DMS 273 treated with DMSO at 0.1 percent for 48 hours (cell line): ENCODE data around the gene PAPLN.
"Not testable (repeated sequence)": the region's sequence is repeated elsewhere in the genome, so short reads cannot be mapped to it uniquely, and the experiment has no call there.

Experiments used
- DNase-seq: peaks from one replicate; lab custom pipeline; 2025; lab: John Stamatoyannopoulos, UW

The PAPLN gene

DNA sequence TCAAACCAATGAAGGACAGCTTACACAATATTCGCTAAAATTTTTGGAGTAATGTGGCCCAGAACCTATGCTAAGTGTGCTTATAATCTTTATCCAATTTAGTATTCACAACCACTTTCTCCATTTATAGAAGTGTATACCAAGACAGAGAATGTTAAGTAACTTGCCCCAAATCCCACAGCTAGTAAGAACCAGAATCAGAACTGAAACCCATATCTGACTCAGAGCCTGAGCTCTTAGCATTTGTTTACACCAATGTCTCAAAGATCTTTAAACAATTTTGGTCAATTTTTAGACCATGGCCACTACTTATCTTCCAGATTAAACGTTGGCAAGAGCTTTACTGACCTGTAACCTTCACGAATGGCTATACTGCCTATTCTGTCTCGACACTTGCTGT is 53.0 kb downstream of the PAPLN start:
- DNase-seq: no peak

DNA sequence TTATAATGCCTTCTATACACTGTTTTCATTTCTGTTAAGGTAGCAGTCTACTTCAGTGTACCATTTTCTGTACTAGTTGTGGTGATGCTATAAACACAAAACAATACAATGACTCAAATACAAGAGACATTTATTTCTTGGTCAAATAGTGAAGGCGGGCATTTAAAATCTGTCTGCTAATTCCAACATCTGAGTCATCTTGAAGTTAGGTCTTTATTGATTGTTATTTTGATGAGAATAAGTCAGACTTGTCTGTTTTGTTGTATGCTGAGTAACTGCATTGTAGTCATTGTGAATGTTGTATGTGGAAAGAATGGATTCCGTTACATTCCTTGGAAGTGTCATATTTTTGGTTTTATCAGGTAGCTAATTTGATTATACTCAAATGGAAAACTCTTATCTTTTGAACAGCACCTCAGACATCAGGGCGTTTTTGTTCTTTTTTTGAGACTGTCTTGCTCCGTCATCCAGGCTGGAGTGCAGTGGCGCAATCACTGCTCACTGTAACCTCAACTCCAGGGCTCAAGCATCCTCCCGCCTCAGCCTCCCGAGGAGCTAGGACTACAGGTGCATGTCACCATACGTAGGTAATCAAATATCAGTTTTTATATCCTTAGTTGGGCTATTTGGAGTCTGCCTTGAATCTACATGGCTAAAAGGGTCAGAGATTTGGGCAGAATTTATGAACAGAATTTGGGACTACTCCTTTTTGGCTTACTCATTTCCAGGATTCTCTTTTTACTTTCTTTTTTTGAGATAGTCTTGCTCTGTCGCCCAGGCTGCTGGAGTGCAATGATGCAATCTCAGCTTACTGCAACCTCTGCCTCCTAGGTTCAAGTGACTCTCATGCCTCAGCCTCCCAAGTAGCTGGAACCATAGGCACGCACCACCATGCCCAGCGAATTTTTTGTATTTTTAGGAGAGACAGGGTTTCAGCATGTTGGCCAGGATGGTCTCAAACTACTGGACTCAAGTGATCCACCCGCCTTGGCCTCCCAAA is 56.8 kb downstream of the PAPLN start:
- no peak for DNase-seq

DNA sequence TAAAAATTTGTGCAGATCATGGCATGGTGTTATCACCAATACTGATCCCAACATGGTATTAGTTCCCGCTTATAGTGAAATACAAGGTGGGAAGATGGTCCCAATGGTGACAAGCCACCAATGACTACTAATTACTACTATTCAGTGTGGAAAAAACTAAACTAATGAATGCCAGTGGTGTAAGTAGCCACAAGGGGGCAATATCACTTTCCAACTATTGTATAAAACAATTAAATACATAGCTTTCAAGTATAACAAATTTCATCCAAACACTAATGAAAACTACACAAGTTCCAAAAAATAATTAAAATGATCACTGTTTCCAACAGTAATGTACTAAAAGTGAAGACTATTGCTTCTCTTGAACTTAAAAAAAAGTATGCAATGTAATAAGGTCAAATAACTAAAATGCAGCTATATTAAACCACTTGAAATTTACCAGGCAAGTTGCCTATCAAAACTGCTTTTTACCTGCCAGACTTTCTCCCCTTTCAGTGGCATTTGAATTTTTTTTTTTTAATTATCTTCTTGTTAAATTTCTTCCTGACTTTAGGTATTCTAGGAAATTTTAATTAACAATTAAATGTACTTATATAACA is 58.0 kb downstream of the PAPLN start:
- DNase-seq: no peak

DNA sequence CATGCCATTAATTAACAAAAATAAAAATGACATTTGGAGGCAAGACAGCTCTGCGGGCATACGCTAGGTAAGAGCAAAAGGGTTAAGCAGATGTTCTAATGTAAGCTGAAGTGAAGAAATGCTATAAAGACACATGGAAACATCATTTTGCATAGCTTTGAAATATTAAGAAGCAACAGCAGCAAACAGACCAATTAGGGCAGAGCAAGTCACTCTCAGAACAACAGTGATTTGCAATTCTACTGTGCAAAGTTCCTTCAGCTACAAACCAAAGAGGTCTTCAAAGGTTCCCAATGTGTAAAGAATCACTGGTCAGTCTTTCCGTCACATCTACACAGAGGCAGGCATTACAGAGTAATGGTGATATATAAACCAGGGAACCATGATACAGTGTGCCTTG is 68.2 kb downstream of the PAPLN start:
- DNase-seq: no peak

DNA sequence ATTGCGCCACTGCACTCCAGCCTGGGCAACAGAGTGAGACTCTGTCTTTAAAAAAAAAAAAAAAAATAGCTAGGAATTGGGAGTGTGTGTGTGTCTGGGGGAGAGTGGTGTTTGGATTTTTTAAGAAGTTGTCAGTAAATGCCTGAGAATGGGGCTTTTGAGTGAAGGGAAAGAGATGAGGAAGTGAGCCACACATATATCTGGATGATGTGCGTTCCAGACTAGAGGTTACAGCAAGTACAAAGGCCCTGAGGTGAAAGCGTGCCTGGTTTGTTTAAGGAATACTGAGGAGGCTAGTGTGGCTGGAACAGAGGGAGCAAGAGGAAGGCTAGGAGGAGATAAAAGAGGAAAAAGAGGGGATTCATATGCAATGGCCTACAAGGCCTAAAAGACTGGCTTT is 70.0 kb downstream of the PAPLN start:
- no peak for DNase-seq

DNA sequence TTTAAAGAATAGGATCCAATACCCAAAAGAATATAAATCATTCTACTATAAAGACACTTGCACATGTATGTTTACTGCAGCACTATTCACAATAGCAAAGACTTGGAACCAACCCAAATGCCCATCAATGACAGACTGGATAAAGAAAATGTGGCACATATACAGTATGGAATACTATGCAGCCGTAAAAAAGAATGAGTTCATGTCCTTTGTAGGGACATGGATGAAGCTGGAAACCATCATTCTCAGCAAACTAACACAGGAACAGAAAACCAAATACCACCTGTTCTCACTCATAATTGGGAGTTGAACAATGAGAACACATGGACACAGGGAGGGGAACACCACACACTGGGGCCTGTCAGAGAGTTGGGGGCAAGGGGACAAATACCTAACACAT is 71.9 kb downstream of the PAPLN start:
- DNase-seq: not testable (repeated sequence)

DNA sequence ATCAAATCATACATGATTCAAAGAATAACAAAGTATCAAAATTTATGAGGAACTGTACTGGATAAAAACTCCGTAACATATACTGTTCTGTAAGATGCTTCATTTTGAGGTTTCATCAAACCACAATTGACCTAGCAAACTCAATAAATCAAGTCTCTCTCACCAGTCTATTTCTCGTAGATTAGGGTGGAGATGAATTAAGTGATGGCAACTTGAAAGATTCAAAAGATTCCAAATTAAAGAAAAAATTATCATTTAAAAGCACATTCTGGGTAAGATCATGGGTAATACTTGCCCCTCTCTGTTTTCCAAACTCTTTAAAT is 74.4 kb downstream of the PAPLN start:
- no peak for DNase-seq

DNA sequence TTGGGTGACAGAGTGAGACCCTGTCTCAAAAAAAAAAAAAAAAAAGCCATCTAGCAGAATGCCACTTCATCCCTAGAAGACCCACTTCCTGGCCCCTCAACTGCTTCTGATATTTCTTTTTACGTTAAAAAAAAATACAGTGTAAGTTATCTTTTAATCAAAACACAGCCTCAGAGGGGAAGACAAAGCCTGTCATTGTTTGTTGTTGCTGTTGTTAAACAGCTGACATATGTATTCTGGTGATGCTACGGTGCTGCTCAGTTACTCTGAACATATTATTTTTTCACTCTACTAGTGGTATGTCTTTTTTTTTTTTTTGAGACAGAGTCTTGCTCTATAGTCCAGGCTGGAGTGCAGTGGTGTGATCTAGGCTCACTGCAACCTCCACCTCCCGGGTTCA is 75.4 kb downstream of the PAPLN start:
- no peak for DNase-seq

DNA sequence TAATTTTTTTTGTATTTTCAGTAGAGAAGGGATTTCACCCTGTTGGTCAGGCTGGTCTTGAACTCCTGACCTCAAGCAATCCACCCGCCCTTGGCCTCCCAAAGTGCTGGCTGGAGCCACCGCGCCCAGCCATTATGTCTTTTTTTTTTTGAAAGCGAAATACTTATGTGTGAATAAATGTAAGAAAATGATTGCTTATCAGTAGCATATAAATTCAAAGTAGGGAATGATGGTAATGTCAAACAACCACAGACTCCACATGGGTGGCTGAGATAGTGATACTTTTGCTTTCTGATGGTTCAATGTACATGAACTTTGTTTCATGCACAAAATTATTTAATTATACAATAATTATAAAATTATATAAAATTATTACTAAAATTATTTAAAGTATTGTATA is 75.8 kb downstream of the PAPLN start:
- no peak for DNase-seq

DNA sequence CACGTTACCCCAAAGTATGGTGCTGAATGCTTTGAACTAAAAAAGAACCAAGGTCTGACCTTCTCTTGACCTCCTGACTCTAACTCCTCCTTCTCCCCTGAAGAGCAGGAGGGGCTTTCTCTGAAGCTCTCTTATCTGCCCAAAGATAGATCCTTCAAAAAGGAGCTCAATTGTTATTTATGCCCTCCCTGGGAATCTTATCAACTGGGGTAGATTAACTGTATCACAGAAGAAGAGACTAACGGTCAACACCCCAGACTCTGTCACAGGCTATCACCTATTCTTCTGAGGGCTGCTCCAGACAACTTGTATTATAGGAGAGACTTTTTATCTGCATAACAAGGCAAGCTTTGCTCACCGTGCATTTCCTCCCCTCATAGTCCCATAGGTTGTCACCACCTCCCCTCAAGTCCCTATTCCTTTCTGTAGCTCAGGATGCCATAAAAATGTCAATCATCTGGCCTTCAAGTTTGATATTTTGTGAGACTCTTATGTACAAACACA is 86.6 kb downstream of the PAPLN start:
- no peak for DNase-seq
